Heart left ventricle (tissue), 13 donors: ENCODE results near the gene LAMP5.

Source experiments
- CTCF ChIP-seq, 12 donors: fragments of 200-600 bp; sonication (generic) in 4 of 12; IDR thresholded peaks; one replicate each; pipeline versions ENCODE4 v1.5.0 to v1.8.0; 2018 to 2022; ENCODE audit warnings: antibody characterized with exemption in 12 of 12, mild to moderate bottlenecking in 5 of 12
- POLR2A ChIP-seq, 2 donors: fragments of 450-650 bp; IDR thresholded peaks; one replicate each; pipeline ENCODE4 v1.6.1; 2017; ENCODE audit warnings: antibody characterized with exemption in 2 of 2, mild to moderate bottlenecking in 2 of 2, moderate library complexity in 2 of 2
- donor health status: ischemic (EF 13 %, LVEDD 7.1; RV severe dilation, severe dysfunction).
- donor health status: DM: no; HTN: yes; CAD: no.
- donor health status: DM: no; HTN: no; CAD: no.
- donor health status: ischemic (EF 25% LVEDD 6.9; RV normal size, moderate dysfunction).
- donor health status: ischemic (EF 25% LVEDD 5.7; RV mildly dilated, moderate dysfunction).
- donor health status: ischemic (EF 35%, LVEDD 5.7; RV mildly dilated, moderate dysfunction).
- donor health status: nonischemic (EF 11% LVEDD 7.7; RV severe dilation, severe dysfunction).
- donor health status: DM: yes; HTN: yes; CAD: no.
- donor health status: PGD.
- donor health status: ischemic (EF 29% LVEDD 5.4; RV normal size, mild dysfunction).
- donor health status: nonischemic (EF 23%, LVEDD 6.1; RV moderate dilation, normal function).

- TF ChIP-seq POLR2A (IDR thresholded peaks at IDR 0.05) (no peak), CTCF (IDR thresholded peaks at IDR 0.05) (no peak)
Measured at GRCh38 chr20:9565910-9566550, 51.6 kb downstream of the LAMP5 start.
